ENCODE data around the gene CIBAR2.

Gene CIBAR2

DNA sequence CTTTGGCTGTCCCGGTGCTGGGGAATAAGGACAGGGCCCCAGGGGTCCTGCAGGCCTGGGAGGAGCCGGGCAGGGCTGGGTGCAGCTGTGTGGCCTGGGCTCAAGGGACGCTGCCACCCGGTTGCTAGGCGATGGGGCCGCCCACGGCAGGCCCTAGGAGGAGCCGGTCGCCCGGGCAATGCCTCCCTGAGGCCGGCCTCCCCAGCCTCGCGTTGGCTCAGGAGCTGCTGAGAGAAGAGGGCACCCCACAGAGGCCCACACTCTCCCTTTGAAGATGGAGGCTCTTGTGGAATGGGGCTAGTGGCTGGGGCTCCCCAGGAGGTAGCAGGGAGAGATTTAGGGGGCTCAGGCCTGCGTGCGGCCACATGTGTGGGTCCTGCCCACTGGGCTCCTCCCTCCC is at the start of gene CIBAR2:
CIBAR2 (minus strand) TSS at position 109 of the 400 bp plus-strand sequence. CDS start 120 bp downstream, outside the sequence.
- DNase-seq (ENCODE audit: low read depth) = no peak
- TF ChIP-seq, protein P1, sequence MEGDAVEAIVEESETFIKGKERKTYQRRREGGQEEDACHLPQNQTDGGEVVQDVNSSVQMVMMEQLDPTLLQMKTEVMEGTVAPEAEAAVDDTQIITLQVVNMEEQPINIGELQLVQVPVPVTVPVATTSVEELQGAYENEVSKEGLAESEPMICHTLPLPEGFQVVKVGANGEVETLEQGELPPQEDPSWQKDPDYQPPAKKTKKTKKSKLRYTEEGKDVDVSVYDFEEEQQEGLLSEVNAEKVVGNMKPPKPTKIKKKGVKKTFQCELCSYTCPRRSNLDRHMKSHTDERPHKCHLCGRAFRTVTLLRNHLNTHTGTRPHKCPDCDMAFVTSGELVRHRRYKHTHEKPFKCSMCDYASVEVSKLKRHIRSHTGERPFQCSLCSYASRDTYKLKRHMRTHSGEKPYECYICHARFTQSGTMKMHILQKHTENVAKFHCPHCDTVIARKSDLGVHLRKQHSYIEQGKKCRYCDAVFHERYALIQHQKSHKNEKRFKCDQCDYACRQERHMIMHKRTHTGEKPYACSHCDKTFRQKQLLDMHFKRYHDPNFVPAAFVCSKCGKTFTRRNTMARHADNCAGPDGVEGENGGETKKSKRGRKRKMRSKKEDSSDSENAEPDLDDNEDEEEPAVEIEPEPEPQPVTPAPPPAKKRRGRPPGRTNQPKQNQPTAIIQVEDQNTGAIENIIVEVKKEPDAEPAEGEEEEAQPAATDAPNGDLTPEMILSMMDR (conservative IDR thresholded peaks at IDR 0.05; ENCODE audit: low read depth, low read length) = no peak

GRCh38 chr16:85159179-85159980 is 47.1 kb upstream of the CIBAR2 start:
- TF ChIP-seq, protein P1 (conservative IDR thresholded peaks at IDR 0.05; ENCODE audit: low read depth, low read length) = no peak
- DNase-seq (ENCODE audit: low read depth) = no peak
- H3K4me3 ChIP-seq (ENCODE audit: low read length) = no peak overlapping the region

More for the DNA sequence above, at the start of gene CIBAR2:
- H3K4me3 ChIP-seq (ENCODE audit: low read length) = no peak within 1 kb of the TSS

DNA sequence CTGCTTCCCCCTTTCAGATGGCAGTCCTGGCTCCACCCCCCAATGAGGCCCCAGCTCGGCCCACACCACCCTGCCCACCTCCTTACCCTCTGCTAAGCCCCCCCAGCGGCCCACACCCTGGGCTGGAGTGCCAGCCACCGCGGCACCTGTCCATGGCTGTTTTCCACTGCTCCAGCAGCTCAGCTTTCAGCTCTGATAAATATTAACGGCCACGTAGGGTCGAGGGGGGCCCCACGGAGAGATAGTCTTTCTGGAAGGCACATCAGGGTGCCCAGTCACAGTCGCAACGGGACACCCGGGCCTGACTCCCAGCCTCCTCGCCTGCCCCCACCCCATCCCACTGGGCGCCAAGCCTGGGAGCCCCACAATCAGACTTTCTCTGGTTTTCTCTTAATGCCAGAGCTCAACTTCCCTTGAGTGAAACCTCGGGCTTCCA is 46.5 kb upstream of the CIBAR2 start:
- H3K4me3 ChIP-seq (ENCODE audit: low read length) = no peak overlapping the region
- TF ChIP-seq, protein P1 (conservative IDR thresholded peaks at IDR 0.05; ENCODE audit: low read depth, low read length) = no peak
- DNase-seq (ENCODE audit: low read depth) = no peak

- TF ChIP-seq, protein P1 (conservative IDR thresholded peaks at IDR 0.05; ENCODE audit: low read depth, low read length) = no peak
- no peak for DNase-seq (ENCODE audit: low read depth)
- no peak overlapping the region for H3K4me3 ChIP-seq (ENCODE audit: low read length)
Measured at GRCh38 chr16:85157813-85158742, 45.8 kb upstream of the CIBAR2 start.

DNA sequence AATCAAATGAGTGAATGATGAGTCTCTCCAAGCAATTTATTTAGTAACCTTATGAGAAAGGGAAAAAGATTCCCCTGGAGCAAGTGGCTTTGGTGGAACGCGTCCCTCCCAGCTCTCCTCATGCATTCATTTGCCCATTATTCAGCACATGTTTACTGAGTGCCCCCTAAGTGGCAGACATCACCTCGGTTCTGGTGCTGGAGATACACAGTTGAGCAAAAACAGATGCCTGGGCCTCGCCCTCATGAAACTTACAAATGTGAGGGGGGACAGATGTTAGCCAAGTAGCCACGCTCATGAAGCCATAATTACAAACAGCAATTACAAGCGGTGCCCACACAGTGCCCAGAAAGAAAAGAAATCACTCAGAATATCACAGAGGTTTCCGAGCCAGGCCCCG is 45.1 kb upstream of the CIBAR2 start:
- DNase-seq (ENCODE audit: low read depth) = no peak
- TF ChIP-seq, protein P1 (conservative IDR thresholded peaks at IDR 0.05; ENCODE audit: low read depth, low read length) = no peak
- no peak overlapping the region for H3K4me3 ChIP-seq (ENCODE audit: low read length)

- DNase-seq (ENCODE audit: low read depth) = no peak
- no peak overlapping the region for H3K4me3 ChIP-seq (ENCODE audit: low read length)
- TF ChIP-seq, protein P1 (conservative IDR thresholded peaks at IDR 0.05; ENCODE audit: low read depth, low read length) = no peak
Measured at GRCh38 chr16:85156869-85157268, 44.6 kb upstream of the CIBAR2 start.
